ENCODE measurements around the gene GC. TPM values are rescaled to one million over a fixed set of nuclear protein-coding genes. Genes with fewer than 3 reads are reported as not detected.

Gene GC
- total and polyA plus RNA-seq, 10 of the 15 experiments (the other 5 are each of a cell fraction or from before 2014, with no cell fraction given), result 2.3 TPM; not detected in 9

DNA sequence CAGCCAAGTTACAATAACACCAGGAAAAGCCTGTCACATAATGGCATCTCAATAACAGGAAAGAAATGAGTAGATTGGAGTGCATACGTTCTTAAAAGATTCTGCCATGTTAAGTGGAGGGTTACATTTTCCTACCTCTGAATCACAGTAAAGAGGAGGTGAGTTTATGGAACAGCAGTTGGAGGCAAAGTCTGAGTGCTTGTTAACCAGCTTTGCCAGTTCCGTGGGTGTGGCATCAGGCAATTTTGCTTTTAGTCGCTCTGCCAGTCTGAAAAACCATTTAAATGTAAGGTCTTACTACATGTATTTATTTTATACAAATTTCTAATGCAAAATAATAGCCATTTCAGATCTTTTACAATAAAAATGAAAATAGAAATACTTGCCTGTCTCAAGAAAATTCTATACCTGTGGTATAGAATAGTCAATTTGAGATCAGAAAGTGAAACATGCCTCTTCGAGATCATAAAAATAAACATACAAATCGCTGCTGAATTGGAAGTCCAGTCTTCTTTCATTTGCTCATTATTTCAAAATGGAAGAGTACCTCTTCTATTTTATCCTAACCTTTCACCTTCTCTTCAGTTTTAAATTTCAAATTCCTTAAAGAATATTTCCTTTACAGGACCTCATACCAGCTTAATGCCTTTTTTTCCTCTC is 31.4 kb downstream of the GC start (continued):
- TF ChIP-seq, protein P1, sequence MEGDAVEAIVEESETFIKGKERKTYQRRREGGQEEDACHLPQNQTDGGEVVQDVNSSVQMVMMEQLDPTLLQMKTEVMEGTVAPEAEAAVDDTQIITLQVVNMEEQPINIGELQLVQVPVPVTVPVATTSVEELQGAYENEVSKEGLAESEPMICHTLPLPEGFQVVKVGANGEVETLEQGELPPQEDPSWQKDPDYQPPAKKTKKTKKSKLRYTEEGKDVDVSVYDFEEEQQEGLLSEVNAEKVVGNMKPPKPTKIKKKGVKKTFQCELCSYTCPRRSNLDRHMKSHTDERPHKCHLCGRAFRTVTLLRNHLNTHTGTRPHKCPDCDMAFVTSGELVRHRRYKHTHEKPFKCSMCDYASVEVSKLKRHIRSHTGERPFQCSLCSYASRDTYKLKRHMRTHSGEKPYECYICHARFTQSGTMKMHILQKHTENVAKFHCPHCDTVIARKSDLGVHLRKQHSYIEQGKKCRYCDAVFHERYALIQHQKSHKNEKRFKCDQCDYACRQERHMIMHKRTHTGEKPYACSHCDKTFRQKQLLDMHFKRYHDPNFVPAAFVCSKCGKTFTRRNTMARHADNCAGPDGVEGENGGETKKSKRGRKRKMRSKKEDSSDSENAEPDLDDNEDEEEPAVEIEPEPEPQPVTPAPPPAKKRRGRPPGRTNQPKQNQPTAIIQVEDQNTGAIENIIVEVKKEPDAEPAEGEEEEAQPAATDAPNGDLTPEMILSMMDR (IDR thresholded peaks at IDR 0.05 in 2 of 3, conservative IDR thresholded peaks at IDR 0.05 in 1 of 3; ENCODE audit: control insufficient read depth in 2 of 3, extremely low read depth in 1 of 3, insufficient read depth in 1 of 3, low read depth in 3 of 3, low read length in 3 of 3), result no peak

DNA sequence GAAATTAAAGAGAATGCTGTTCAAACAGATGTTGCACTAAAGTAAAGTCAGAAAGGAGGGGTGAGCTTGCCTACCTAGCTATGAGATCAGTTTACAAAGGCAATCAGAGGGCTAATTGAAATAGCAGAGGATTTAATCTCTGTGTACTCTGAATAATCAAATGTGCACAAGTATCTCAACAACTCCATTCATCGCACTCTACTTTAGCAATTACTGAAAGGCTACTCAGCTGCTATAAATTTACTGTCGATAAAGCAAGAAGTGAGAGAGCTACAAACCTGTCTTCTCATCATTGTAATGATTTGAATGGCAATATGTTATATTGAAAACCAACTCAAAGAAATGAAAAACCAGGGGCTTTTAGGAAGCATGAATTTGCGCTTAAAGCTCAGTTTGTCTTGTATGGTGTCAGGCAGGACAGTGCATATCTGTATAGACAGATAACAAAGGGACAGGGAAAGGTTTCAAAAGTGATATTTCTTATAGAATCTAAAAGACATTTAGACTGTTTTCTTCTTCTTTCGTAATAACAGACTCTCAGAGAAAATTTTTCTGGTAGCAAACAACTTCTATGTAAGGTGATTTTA is 34.8 kb downstream of the GC start:
- no peaks in the 10 kb centered on the region for H3K79me2 ChIP-seq (ENCODE audit: control insufficient read depth, insufficient read depth, low read length)
- no peaks in the 10 kb centered on the region for H3K9me3 ChIP-seq (replicated peaks; ENCODE audit: control insufficient read depth, insufficient read depth, low read length)
- no peak overlapping the region for H3K27ac ChIP-seq (ENCODE audit: control insufficient read depth, insufficient read depth)
- H3K27me3 ChIP-seq (replicated peaks in 1 of 2; ENCODE audit: control insufficient read depth in 2 of 2, insufficient read depth in 2 of 2, low read length in 1 of 2), result no peaks in the 10 kb centered on the region
- DNase-seq (ENCODE audit: low read depth, low spot score), result no peak
- no peak for TF ChIP-seq POLR2A (IDR thresholded peaks at IDR 0.05; ENCODE audit: low read depth, low read length)
- TF ChIP-seq ZSCAN29 (IDR thresholded peaks at IDR 0.05), result no peak
- ChIA-PET SMC1A (ENCODE audit: uncharacterized antibody, unreplicated experiment) (no interaction called here), RAD21 (ENCODE audit: unreplicated experiment) (no interaction called here), CTCF (interaction anchor here (1.2 kb wide), 1 partner anchor 478 kb away, joined by 3 read pairs; no protein-coding TSS in a partner anchor), POLR2A (interaction anchor here (0.6 kb wide), 1 partner anchor 443 kb away, joined by 3 read pairs; no protein-coding TSS in a partner anchor)
- no peaks in the 10 kb centered on the region for H3K36me3 ChIP-seq (ENCODE audit: control insufficient read depth in 2 of 2, insufficient read depth in 2 of 2, low read length in 1 of 2)
- no peak for FAIRE-seq
- H3K9ac ChIP-seq (ENCODE audit: control insufficient read depth, insufficient read depth, low read length), result no peak overlapping the region
- intact Hi-C loops (cut with micrococcal nuclease; ENCODE audit: unreplicated experiment) (no loop called here), in situ Hi-C loops (cut with MboI) (no loop called here)
- H4K20me1 ChIP-seq (ENCODE audit: control insufficient read depth, insufficient read depth), result no peaks in the 10 kb centered on the region
- ATAC-seq, result no peak
- 16% methylated on average over 4 of the region's 4 CpGs for WGBS (ENCODE audit: insufficient coverage, insufficient replicate concordance, low lambda C conversion rate, missing lambda C conversion rate)
- no TSS peak for BruUV-seq (replicated peaks)
- H3K4me3 ChIP-seq, result no peak overlapping the region
- no peak overlapping the region for H3K4me2 ChIP-seq (ENCODE audit: control insufficient read depth, insufficient read depth)
- no peaks in the 10 kb centered on the region for H3K4me1 ChIP-seq (ENCODE audit: control insufficient read depth, insufficient read depth, low read length)
- H2AFZ ChIP-seq (ENCODE audit: control insufficient read depth, low read depth, low read length), result no peak overlapping the region

Measured in GM12878 (cell line).